GM19467 (cell line): ENCODE data around the gene LRCH2.
"Not testable (repeated sequence)": the region's sequence is repeated elsewhere in the genome, so short reads cannot be mapped to it uniquely, and the experiment has no call there.

Experiments used
- ATAC-seq: cut with Tn5 transposase; IDR thresholded peaks from one replicate; pipeline ENCODE4 v1.9.1; 2021; ENCODE audit warnings: mild to moderate bottlenecking, moderate library complexity; ENCODE audit not compliant: unreplicated experiment

The LRCH2 gene

GRCh38 chrX:115214151-115214550 lies 19.7 kb downstream of the LRCH2 start:
- ATAC-seq: no peak

GRCh38 chrX:115209547-115209946 lies 24.3 kb downstream of the LRCH2 start:
- not testable (repeated sequence) for ATAC-seq

- no peak for ATAC-seq
Observed at GRCh38 chrX:115204040-115204439, 29.9 kb downstream of the LRCH2 start.

GRCh38 chrX:115192244-115192700 lies 41.6 kb downstream of the LRCH2 start:
- ATAC-seq: no peak

GRCh38 chrX:115191490-115192243 lies 42.2 kb downstream of the LRCH2 start:
- ATAC-seq: no peak

GRCh38 chrX:115190636-115191489 lies 43.0 kb downstream of the LRCH2 start:
- no peak for ATAC-seq

- ATAC-seq: no peak
Observed at GRCh38 chrX:115189646-115190635, 44.0 kb downstream of the LRCH2 start.

- ATAC-seq: no peak
Observed at GRCh38 chrX:115189110-115189509, 44.8 kb downstream of the LRCH2 start, which contains the start of gene RBMXL3. Gene RBMXL3 (plus strand): TSS chrX:115189410. CDS start chrX:115189442, 32 bp downstream.

GRCh38 chrX:115183980-115184379 lies 49.9 kb downstream of the LRCH2 start:
- ATAC-seq: no peak

- ATAC-seq: no peak
Observed at GRCh38 chrX:115178473-115178872, 55.4 kb downstream of the LRCH2 start.

GRCh38 chrX:115177932-115178331 lies 56.0 kb downstream of the LRCH2 start:
- no peak for ATAC-seq

- no peak for ATAC-seq
Observed at GRCh38 chrX:115174548-115174947, 59.3 kb downstream of the LRCH2 start.

- no peak for ATAC-seq
Observed at GRCh38 chrX:115173181-115173580, 60.7 kb downstream of the LRCH2 start.

GRCh38 chrX:115147220-115147619 lies 86.7 kb downstream of the LRCH2 start:
- ATAC-seq: no peak

GRCh38 chrX:115142057-115142456 lies 91.8 kb downstream of the LRCH2 start:
- ATAC-seq: no peak

GRCh38 chrX:115138040-115138439 lies 95.9 kb downstream of the LRCH2 start:
- ATAC-seq: no peak

- no peak for ATAC-seq
Observed at GRCh38 chrX:115134382-115134781, 99.5 kb downstream of the LRCH2 start.

- no peak for ATAC-seq
Observed at GRCh38 chrX:115112411-115112810, 121.5 kb downstream of the LRCH2 start.

- no peak for ATAC-seq
Observed at GRCh38 chrX:115098897-115099296, 135.0 kb downstream of the LRCH2 start.

GRCh38 chrX:115093191-115093590 lies 140.7 kb downstream of the LRCH2 start:
- no peak for ATAC-seq

GRCh38 chrX:115089419-115089818 lies 144.5 kb downstream of the LRCH2 start:
- no peak for ATAC-seq
